Activated T-helper 2 cell treated with anti-CD3 and anti-CD28 coated beads, Interferon-gamma antibody, Interleukin-2, Interleukin-4, amounts not matched to agents 10 μg/mL and 5 μg/mL and 100 μg/mL, durations not matched to agents 14 hours and 24 hours and 36 hours (primary cell): ENCODE data around the gene ITPR2. TPM values are rescaled to one million over a fixed set of nuclear protein-coding genes. Genes with fewer than 3 reads are reported as not detected.
"Not testable (repeated sequence)": the region's sequence is repeated elsewhere in the genome, so short reads cannot be mapped to it uniquely, and the experiment has no call there.

Experiments
- DNase-seq: peaks from one replicate; pipeline ENCODE4 v3.0.0; 2021; ENCODE audit warnings: low spot score
- H3K27ac Mint-ChIP-seq: one replicate; pipeline ENCODE4 v1.8.0; 2021; ENCODE audit warnings: mixed read lengths
- H3K27me3 Mint-ChIP-seq: one replicate; pipeline ENCODE4 v1.8.0; 2021; ENCODE audit warnings: low read depth, mixed read lengths
- H3K36me3 Mint-ChIP-seq: one replicate; pipeline ENCODE4 v1.8.0; 2021; ENCODE audit warnings: low read depth, mixed read lengths
- H3K4me1 Mint-ChIP-seq: one replicate; pipeline ENCODE4 v1.8.0; 2021; ENCODE audit warnings: low read depth, mixed read lengths
- H3K4me3 Mint-ChIP-seq: one replicate; pipeline ENCODE4 v1.8.0; 2021; ENCODE audit warnings: low read depth, mild to moderate bottlenecking, moderate library complexity, mixed read lengths
- H3K9me3 Mint-ChIP-seq: one replicate; pipeline ENCODE4 v1.8.0; 2021; ENCODE audit warnings: mixed read lengths
- intact Hi-C: fragments of 100-400 bp; cut with micrococcal nuclease; formaldehyde crosslinking; loops from one replicate; pipeline ENCODE4 v1.15.1; 2023
- total RNA-seq: library from RNA; stranded (reverse); gene quantifications from 2 replicates; pipeline ENCODE4 v1.2.3, GENCODE V29; 2022

Gene ITPR2
- total RNA-seq, 1 donor from 2014 or later = 49.3 TPM

DNA sequence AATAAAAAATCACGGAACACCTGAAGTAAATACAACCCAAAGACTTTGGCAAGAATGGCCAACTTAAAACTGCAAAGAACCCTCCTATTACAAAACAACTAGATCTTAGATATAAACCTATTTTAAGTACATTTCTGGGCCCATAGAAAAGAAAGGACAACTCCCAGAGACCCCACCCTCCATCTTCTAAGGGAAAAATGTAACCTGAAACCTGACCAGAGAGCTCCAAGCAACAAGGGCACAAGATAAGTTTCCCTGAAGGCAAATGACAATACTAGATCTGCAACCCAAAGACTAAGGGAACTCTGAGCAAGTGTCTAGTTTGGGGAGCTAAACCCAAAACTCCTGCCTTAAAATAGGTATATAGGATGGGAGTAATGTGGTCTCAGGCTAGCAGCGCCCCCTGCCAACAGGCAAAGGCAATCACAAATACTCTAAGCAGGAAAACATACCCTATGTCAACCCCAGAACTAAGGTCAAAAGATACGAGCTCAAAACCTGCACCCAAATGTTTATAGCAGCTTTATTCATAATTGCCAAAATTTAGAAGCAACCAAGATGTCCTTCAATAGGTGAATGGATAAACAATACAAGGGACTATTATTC, 218.9 kb downstream of the ITPR2 start:
- Mint-ChIP-seq H3K27me3 (no peaks in the 10 kb centered on the region), H3K4me1 (no peaks in the 10 kb centered on the region), H3K4me3 (no peak overlapping the region), H3K9me3 (no peaks in the 10 kb centered on the region), H3K36me3 (no peaks in the 10 kb centered on the region), H3K27ac (no peak overlapping the region)
- no peak for DNase-seq
- intact Hi-C loops = loop anchor here (5.0 to 10.0 kb wide), 3 partner anchors 189 to 517 kb away; no protein-coding TSS in a partner anchor

DNA sequence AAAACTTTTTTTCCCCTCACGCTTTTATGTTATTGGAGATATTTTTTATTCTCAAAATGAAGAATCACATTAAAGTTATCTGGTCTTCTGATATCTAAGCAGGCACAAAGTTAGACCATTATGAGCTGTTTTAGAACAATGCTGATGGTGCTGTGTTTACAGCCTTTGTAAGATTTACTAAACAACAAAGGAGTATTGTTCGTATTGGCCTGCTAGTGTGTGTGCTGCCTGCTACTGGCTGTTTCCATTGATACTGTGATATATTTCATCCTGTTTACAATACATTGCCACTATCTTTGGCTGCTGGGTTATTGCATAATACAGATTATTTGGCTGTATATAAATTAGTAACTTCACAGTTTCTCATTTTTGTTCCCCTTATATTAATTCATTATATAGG, 220.8 kb downstream of the ITPR2 start:
- Mint-ChIP-seq H3K4me1 (no peaks in the 10 kb centered on the region), H3K27me3 (no peaks in the 10 kb centered on the region), H3K27ac (no peak overlapping the region), H3K9me3 (no peaks in the 10 kb centered on the region), H3K36me3 (no peaks in the 10 kb centered on the region), H3K4me3 (no peak overlapping the region)
- DNase-seq = no peak
- intact Hi-C loops = loop anchor here (5.0 to 10.0 kb wide), 3 partner anchors 187 to 515 kb away; no protein-coding TSS in a partner anchor

DNA sequence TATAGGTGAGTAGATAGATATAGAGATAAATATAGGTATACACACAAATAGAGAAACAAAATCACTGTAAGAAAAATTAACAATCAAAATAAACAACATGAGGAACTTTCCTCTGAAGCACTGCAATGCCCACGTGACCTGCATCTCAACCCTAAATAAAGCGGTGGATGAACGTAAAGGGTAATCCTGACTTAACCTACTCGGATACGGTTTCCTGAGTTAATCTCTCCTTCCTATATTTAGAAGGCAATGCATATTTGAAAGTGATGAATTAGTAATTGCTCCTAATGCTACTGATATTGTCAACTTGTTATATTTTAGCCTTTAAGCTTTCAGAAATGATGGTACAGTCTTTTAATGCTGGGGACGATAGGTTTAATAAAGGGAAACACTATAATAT, 221.4 kb downstream of the ITPR2 start:
- Mint-ChIP-seq H3K36me3 (no peaks in the 10 kb centered on the region), H3K27ac (no peak overlapping the region), H3K4me3 (no peak overlapping the region), H3K9me3 (no peaks in the 10 kb centered on the region), H3K27me3 (no peaks in the 10 kb centered on the region), H3K4me1 (no peaks in the 10 kb centered on the region)
- intact Hi-C loops = loop anchor here (5.0 to 10.0 kb wide), 3 partner anchors 187 to 514 kb away; no protein-coding TSS in a partner anchor
- DNase-seq = no peak

DNA sequence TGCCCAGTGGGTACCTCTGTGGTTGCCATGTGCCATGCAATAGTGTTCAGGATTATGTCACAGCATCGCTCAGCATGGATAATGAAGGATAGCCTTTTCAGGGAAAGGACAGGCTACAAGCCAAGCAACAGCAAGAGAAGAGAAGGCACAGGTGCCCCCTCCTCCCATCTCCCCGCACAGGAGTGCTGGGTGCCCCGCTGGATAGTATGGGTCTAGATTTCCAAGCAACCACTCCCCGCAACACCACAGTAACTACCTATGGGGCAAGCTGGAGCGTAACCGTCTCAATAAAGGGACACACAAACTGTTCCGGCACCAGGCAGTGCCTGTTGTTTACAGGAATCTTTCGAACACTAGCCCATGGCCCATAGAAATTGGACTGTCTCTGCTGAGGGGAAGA, 222.2 kb downstream of the ITPR2 start:
- DNase-seq = no peak
- intact Hi-C loops = loop anchor here (5.0 to 10.0 kb wide), 3 partner anchors 186 to 513 kb away; no protein-coding TSS in a partner anchor
- H3K9me3 Mint-ChIP-seq = no peaks in the 10 kb centered on the region
- H3K27ac Mint-ChIP-seq = no peak overlapping the region
- no peaks in the 10 kb centered on the region for H3K4me1 Mint-ChIP-seq
- H3K36me3 Mint-ChIP-seq = no peaks in the 10 kb centered on the region
- no peaks in the 10 kb centered on the region for H3K27me3 Mint-ChIP-seq
- no peak overlapping the region for H3K4me3 Mint-ChIP-seq

DNA sequence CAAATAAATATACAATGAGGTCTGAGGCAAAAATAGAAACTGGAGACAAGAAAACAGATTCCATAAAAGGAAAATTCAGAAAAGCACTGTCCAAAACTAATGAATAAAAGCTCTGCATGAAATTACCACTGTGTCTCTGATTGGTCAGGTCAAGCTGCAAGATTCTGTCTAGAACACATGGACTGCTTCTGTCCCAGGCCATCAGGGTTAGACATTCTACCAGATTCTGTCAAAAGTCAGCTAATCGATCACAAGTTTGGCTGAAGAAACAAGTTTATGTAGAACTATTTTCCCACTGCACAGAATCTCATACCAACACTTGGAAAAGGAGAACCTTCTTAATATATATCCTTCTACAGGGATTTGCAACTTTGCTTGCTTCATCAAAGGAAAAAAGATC, 223.0 kb downstream of the ITPR2 start:
- DNase-seq = no peak
- Mint-ChIP-seq H3K4me3 (no peak overlapping the region), H3K27ac (no peak overlapping the region), H3K4me1 (no peaks in the 10 kb centered on the region), H3K27me3 (no peaks in the 10 kb centered on the region), H3K9me3 (no peaks in the 10 kb centered on the region), H3K36me3 (no peaks in the 10 kb centered on the region)
- intact Hi-C loops = loop anchor here (5.0 to 10.0 kb wide), 3 partner anchors 185 to 513 kb away; no protein-coding TSS in a partner anchor

DNA sequence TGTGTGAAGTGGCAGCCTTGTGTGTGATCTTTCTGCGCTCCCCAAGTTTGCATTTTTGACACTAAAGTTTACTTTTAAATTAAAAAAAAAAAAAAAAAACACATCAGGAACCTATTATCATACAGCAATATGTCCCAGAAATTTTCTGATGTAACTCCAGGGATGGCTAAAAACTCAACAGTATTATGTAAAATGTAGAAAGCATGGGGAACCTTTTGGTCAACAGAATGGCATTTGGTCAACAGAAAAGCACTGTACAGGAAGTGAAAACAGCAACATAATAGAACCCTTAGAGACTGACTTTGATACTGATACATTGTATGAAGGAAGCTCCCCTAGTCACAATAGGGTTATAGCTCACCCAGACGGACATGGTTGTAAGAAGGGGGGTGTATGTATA, 224.3 kb downstream of the ITPR2 start:
- no peaks in the 10 kb centered on the region for H3K36me3 Mint-ChIP-seq
- intact Hi-C loops = no loop called here
- no peak overlapping the region for H3K4me3 Mint-ChIP-seq
- no peak for DNase-seq
- no peaks in the 10 kb centered on the region for H3K9me3 Mint-ChIP-seq
- no peak overlapping the region for H3K27ac Mint-ChIP-seq
- no peaks in the 10 kb centered on the region for H3K4me1 Mint-ChIP-seq
- H3K27me3 Mint-ChIP-seq = no peaks in the 10 kb centered on the region

DNA sequence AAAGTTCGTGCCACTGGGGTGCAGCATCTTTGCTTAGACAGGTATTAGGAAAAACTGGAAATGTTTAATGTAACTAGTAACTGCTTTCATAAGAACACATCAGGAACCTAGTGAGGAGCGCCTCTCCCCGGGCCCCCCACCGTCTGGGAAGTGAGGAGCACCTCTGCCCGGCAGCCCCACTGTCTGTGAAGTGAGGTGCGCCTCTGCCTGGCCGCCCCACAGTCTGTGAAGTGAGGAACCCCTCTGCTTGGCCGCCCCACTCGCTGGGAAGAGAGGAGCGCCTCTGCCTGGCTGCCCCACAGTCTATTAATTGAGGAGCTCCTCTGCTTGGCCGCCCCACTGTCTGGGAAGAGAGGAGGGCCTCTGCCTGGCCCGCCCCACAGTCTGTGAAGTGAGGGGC, 224.7 kb downstream of the ITPR2 start:
- Mint-ChIP-seq H3K27me3 (no peaks in the 10 kb centered on the region), H3K9me3 (no peaks in the 10 kb centered on the region)

DNA sequence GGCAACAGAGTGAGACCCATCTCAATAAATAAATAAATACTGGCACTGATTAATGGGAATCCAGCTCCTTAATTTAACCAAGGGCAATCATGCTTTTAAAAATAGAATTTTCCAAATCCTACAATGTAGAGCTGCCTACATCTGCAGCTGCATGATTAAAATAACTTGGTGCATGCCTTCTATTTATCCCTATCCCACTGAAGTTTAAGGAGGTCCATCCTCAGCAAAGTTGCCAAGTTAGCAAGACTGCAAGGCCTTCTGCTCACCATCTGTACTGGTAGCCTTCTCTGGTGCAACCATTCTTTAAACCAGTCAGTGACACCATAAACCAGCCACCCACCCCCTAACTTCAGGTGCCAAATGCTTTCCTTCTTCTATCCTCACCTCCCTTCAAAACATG, 226.1 kb downstream of the ITPR2 start:
- DNase-seq = no peak
- Mint-ChIP-seq H3K27me3 (no peaks in the 10 kb centered on the region), H3K9me3 (no peaks in the 10 kb centered on the region), H3K4me3 (no peak overlapping the region), H3K36me3 (peaks cover 2% of the 10 kb centered on the region), H3K27ac (no peak overlapping the region), H3K4me1 (no peaks in the 10 kb centered on the region)
- intact Hi-C loops = no loop called here

More for the DNA sequence above, 224.7 kb downstream of the ITPR2 start:
- no peaks in the 10 kb centered on the region for H3K4me1 Mint-ChIP-seq
- H3K36me3 Mint-ChIP-seq = no peaks in the 10 kb centered on the region
- no peak for DNase-seq
- H3K27ac Mint-ChIP-seq = no peak overlapping the region
- intact Hi-C loops = no loop called here
- no peak overlapping the region for H3K4me3 Mint-ChIP-seq

DNA sequence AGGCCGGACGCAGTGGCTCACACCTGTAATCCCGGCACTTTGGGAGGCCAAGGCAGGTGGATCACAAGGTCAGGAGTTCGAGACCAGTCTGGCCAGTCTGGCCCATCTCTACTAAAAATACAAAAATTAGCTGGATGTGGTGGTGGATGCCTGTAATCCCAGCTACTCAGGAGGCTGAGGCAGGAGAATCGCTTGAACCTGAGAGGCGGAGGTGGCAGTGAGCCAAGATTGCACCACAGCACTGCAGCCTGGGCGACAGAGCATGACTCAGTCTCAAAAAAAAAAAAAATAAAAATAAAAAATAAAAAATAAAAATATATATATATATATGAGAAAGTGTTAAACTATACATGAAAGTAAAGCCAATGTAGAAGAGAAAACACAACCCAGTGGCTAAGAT, 228.2 kb downstream of the ITPR2 start:
- H3K27me3 Mint-ChIP-seq, H3K4me1 Mint-ChIP-seq, H3K27ac Mint-ChIP-seq, H3K9me3 Mint-ChIP-seq, DNase-seq, intact Hi-C loops, H3K4me3 Mint-ChIP-seq: not testable (repeated sequence)
- H3K36me3 Mint-ChIP-seq = peaks cover 16% of the 10 kb centered on the region

DNA sequence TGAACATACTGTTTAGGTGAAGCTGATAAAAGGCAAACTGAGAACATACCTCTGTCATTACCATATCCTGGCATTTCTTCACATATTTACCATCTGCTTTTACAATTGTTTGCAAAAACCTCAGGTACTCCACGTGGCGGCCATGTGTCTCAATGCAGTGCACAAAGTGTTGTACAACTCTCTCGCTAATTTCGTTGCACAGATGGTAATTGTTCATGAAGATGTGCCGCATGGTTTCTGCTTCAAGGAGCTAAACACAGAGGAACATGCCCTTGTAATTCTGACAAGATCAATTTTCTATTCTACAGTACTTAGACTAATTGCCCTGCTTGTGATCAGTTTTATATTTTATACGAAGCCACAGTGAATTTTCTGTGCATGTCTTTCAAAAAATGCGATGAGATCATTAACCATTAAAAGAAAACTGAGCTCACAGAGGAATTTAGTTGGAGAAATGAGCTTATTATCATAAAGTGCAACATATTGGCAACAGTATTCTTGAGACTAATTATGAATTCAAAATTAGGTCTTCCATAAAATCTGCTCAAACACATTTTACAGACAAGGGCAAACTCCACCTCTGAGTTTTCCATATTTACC, 233.8 kb downstream of the ITPR2 start:
- H3K4me1 Mint-ChIP-seq = no peaks in the 10 kb centered on the region
- H3K36me3 Mint-ChIP-seq = peaks cover 44% of the 10 kb centered on the region
- no peak for DNase-seq
- H3K27me3 Mint-ChIP-seq = no peaks in the 10 kb centered on the region
- no peak overlapping the region for H3K4me3 Mint-ChIP-seq
- no peaks in the 10 kb centered on the region for H3K9me3 Mint-ChIP-seq
- H3K27ac Mint-ChIP-seq = no peak overlapping the region
- intact Hi-C loops = no loop called here

DNA sequence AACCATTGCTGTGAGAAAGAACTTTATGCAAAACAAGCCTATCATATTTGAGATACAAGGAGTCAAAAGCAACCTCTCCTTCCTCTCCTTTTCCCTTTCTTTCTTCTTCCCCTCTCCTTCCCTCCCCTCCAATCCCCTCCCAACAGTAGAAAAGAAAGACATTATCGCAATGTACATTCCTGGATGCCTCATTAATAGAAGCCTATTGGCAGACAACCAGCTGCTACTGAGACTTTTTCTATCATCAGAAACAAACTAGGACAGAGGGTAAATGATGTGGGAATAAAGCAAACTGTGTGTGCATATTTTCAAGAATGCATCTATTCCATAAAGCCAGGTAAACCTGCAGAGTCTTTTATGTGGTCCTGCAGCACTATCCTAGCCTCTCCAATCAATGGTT, 237.2 kb downstream of the ITPR2 start:
- Mint-ChIP-seq H3K4me1 (no peaks in the 10 kb centered on the region), H3K27ac (no peak overlapping the region), H3K9me3 (no peaks in the 10 kb centered on the region), H3K27me3 (no peaks in the 10 kb centered on the region), H3K36me3 (peaks cover 47% of the 10 kb centered on the region), H3K4me3 (no peak overlapping the region)
- intact Hi-C loops = no loop called here
- DNase-seq = no peak

DNA sequence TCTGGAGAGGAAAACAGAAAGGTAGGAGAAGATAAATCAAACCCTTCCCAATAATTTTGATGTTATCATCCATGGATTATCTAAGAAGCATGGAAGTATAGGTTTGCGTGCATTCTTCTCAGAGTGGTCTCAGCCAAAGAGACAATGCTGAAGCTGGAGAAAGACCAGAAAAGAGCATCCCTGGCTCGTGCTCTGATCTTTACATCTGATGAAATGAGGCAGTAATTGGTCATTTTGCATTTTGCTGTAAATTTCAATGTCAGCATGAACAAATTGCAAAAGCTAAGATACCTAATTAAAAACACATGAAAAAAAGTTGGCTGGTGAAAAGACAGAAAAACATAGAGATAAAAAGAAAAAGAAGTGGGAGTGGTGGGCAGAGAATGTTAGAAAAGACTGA, 252.4 kb downstream of the ITPR2 start:
- H3K27ac Mint-ChIP-seq = no peak overlapping the region
- no peaks in the 10 kb centered on the region for H3K27me3 Mint-ChIP-seq
- DNase-seq = no peak
- H3K9me3 Mint-ChIP-seq = no peaks in the 10 kb centered on the region
- H3K36me3 Mint-ChIP-seq = peaks cover 15% of the 10 kb centered on the region
- intact Hi-C loops = no loop called here
- H3K4me1 Mint-ChIP-seq = peaks cover 10% of the 10 kb centered on the region
- H3K4me3 Mint-ChIP-seq = no peak overlapping the region

DNA sequence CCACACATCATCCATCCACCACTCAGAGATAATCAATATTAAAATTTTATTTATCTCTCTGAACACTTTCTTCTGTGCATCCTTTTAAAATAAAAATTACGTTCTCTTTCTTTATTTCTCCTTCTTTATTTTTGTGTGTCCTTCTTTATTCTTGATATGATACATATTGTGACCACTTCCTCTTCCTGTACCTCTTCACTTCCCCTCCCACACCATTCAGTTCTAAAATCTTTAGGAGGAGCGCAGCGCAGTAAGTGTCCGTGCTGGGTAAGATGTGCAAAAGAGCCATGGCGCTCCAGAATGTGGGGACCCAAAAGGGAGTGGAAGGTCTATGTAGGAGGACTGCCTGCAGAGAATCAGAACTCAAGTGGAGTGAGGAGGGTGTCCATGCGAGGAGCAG, 256.7 kb downstream of the ITPR2 start:
- no peak for DNase-seq
- Mint-ChIP-seq H3K4me1 (peaks cover 14% of the 10 kb centered on the region), H3K36me3 (peaks cover 33% of the 10 kb centered on the region), H3K4me3 (no peak overlapping the region), H3K27me3 (no peaks in the 10 kb centered on the region), H3K9me3 (no peaks in the 10 kb centered on the region), H3K27ac (no peak overlapping the region)
- intact Hi-C loops = no loop called here
